HepG2 (cell line): ENCODE measurements around the gene PRR12. TPM values are rescaled to one million over a fixed set of nuclear protein-coding genes. Genes with fewer than 3 reads are reported as not detected.

ENCODE experiments used
- CHD4 ChIP-seq: fragments of 200-600 bp; sonication (generic); IDR thresholded peaks from 2 replicates; pipeline ENCODE4 v1.7.0; 2017; ENCODE audit warnings: mild to moderate bottlenecking, low read length, borderline replicate concordance
- GPN1 ChIP-seq: sonication (generic); formaldehyde crosslinking; IDR thresholded peaks from 2 replicates; pipeline ENCODE4 v1.5.1; 2020; ENCODE audit warnings: missing genetic modification reagents, borderline replicate concordance
- KMT2A ChIP-seq: sonication (generic); formaldehyde crosslinking; IDR thresholded peaks from 2 replicates; pipeline ENCODE4 v1.4.0; 2020; ENCODE audit warnings: missing genetic modification reagents
- LCORL ChIP-seq, 2 experiments: fragments of 450-650 bp in 1 of 2; sonication (generic) in 1 of 2; formaldehyde crosslinking in 1 of 2; IDR thresholded peaks; 2 replicates each; pipeline versions ENCODE4 v1.5.0 to v1.6.1; 2017 to 2020; ENCODE audit warnings: antibody characterized with exemption in 1 of 2, missing genetic modification reagents in 1 of 2
- PLRG1 ChIP-seq: fragments of 450-650 bp; conservative IDR thresholded peaks from 2 replicates; pipeline ENCODE4 v1.6.1; 2016
- PRDM4 ChIP-seq: sonication (generic); formaldehyde crosslinking; IDR thresholded peaks from 2 replicates; pipeline ENCODE4 v1.9.0; 2021; ENCODE audit warnings: missing genetic modification reagents, borderline replicate concordance
- ZNF574 ChIP-seq: sonication (generic); formaldehyde crosslinking; IDR thresholded peaks from 2 replicates; pipeline ENCODE4 v1.4.0; 2020; ENCODE audit warnings: missing genetic modification reagents
- ZNF704 ChIP-seq: sonication (generic); formaldehyde crosslinking; IDR thresholded peaks from 2 replicates; pipeline ENCODE4 v1.8.1; 2023; ENCODE audit warnings: mild to moderate bottlenecking, inconsistent platforms, moderate library complexity, missing genetic modification reagents, borderline replicate concordance
- ZNF790 ChIP-seq: sonication (generic); formaldehyde crosslinking; IDR thresholded peaks from 2 replicates; pipeline ENCODE4 v1.8.0; 2022; ENCODE audit warnings: missing genetic modification reagents, mild to moderate bottlenecking, borderline replicate concordance
- ZNF816 ChIP-seq: sonication (generic); formaldehyde crosslinking; IDR thresholded peaks from 2 replicates; pipeline ENCODE4 v1.8.0; 2022; ENCODE audit warnings: missing genetic modification reagents, mild to moderate bottlenecking, borderline replicate concordance
- polyA plus RNA-seq, 8 experiments: library from polyadenylated mRNA; depleted of rRNA in 3 of 8; stranded (reverse) in 7 of 8; unstranded in 1 of 8; fragments of >200 nt; fragmentation: Illumina TruSeq in 4 of 8; extraction: Trizol in 4 of 8; gene quantifications; 2 replicates each; pipeline versions ENCODE4 v1.2.1 to v1.2.3, GENCODE V29; 2011 to 2016; ENCODE audit warnings: low read depth in 4 of 8, missing spikeins in 1 of 8, mixed read lengths in 1 of 8; ENCODE audit not compliant: insufficient read depth in 1 of 8
- total RNA-seq, 5 experiments: library from RNA; depleted of rRNA; stranded (reverse); fragments of >200 nt; fragmentation: Illumina TruSeq; extraction: Trizol; gene quantifications; 2 replicates each; pipeline ENCODE4 v1.2.3, GENCODE V29; 2016; ENCODE audit warnings: low read depth in 1 of 5
- TF ChIP-seq, protein P1 (sequence below): fragments of 450-650 bp; IDR thresholded peaks from 2 replicates; pipeline ENCODE4 v1.6.1; 2017
- TF ChIP-seq, protein P2 (sequence below): sonication (generic); formaldehyde crosslinking; IDR thresholded peaks from 2 replicates; pipeline ENCODE4 v1.5.1; 2020; ENCODE audit warnings: missing genetic modification reagents, mild to moderate bottlenecking, borderline replicate concordance
- TF ChIP-seq, protein P3 (sequence below): sonication (generic); formaldehyde crosslinking; IDR thresholded peaks from 2 replicates; pipeline ENCODE4 v1.4.0; 2020; ENCODE audit warnings: mild to moderate bottlenecking, missing genetic modification reagents
- TF ChIP-seq, protein P4 (sequence below): IDR thresholded peaks from 2 replicates; pipeline ENCODE4 v1.6.1; 2016; ENCODE audit warnings: missing compliant biosample characterization, missing genetic modification reagents, borderline replicate concordance

Gene PRR12
- total and polyA plus RNA-seq, 2 of the 13 experiments (the other 11 are each of a cell fraction or from before 2014, with no cell fraction given): 0.62 to 1.5 TPM

DNA sequence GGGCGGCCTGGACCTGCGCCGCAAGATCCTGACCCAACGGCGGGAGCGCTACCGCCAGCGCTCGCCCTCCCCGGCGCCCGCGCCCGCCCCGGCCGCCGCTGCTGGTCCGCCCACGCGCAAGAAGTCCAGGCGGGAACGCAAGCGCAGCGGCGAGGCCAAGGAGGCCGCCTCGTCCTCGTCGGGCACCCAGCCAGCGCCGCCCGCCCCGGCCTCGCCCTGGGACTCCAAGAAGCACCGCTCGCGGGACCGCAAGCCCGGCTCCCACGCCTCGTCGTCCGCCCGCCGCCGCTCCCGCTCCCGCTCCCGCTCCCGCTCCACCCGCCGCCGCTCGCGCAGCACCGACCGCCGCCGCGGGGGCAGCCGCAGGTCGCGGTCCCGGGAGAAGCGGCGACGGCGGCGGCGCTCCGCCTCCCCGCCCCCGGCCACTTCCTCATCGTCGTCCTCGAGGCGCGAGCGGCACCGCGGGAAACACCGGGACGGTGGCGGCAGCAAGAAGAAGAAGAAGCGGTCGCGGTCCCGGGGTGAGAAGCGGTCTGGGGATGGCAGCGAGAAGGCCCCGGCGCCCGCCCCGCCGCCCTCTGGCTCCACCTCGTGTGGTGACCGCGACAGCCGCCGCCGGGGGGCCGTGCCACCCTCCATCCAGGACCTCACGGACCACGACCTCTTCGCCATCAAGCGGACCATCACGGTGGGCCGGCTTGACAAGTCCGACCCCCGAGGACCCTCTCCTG is 61.0 kb downstream of the PRR12 start (continued):
- no peak for TF ChIP-seq PRDM4 (CRISPR knock-in tag)
- no peak for TF ChIP-seq ZNF574
- TF ChIP-seq, protein P1, sequence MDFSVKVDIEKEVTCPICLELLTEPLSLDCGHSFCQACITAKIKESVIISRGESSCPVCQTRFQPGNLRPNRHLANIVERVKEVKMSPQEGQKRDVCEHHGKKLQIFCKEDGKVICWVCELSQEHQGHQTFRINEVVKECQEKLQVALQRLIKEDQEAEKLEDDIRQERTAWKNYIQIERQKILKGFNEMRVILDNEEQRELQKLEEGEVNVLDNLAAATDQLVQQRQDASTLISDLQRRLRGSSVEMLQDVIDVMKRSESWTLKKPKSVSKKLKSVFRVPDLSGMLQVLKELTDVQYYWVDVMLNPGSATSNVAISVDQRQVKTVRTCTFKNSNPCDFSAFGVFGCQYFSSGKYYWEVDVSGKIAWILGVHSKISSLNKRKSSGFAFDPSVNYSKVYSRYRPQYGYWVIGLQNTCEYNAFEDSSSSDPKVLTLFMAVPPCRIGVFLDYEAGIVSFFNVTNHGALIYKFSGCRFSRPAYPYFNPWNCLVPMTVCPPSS: no peak
- no peak for TF ChIP-seq CHD4
- TF ChIP-seq, protein P2, sequence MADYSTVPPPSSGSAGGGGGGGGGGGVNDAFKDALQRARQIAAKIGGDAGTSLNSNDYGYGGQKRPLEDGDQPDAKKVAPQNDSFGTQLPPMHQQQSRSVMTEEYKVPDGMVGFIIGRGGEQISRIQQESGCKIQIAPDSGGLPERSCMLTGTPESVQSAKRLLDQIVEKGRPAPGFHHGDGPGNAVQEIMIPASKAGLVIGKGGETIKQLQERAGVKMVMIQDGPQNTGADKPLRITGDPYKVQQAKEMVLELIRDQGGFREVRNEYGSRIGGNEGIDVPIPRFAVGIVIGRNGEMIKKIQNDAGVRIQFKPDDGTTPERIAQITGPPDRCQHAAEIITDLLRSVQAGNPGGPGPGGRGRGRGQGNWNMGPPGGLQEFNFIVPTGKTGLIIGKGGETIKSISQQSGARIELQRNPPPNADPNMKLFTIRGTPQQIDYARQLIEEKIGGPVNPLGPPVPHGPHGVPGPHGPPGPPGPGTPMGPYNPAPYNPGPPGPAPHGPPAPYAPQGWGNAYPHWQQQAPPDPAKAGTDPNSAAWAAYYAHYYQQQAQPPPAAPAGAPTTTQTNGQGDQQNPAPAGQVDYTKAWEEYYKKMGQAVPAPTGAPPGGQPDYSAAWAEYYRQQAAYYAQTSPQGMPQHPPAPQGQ (CRISPR knock-in tag): no peak
- no peak for TF ChIP-seq GPN1
- TF ChIP-seq LCORL (IDR thresholded peaks at IDR 0.05): no peak
- no peak for TF ChIP-seq LCORL (CRISPR knock-in tag; IDR thresholded peaks at IDR 0.05)
- no peak for TF ChIP-seq ZNF790
- TF ChIP-seq, protein P3, sequence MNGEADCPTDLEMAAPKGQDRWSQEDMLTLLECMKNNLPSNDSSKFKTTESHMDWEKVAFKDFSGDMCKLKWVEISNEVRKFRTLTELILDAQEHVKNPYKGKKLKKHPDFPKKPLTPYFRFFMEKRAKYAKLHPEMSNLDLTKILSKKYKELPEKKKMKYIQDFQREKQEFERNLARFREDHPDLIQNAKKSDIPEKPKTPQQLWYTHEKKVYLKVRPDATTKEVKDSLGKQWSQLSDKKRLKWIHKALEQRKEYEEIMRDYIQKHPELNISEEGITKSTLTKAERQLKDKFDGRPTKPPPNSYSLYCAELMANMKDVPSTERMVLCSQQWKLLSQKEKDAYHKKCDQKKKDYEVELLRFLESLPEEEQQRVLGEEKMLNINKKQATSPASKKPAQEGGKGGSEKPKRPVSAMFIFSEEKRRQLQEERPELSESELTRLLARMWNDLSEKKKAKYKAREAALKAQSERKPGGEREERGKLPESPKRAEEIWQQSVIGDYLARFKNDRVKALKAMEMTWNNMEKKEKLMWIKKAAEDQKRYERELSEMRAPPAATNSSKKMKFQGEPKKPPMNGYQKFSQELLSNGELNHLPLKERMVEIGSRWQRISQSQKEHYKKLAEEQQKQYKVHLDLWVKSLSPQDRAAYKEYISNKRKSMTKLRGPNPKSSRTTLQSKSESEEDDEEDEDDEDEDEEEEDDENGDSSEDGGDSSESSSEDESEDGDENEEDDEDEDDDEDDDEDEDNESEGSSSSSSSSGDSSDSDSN (CRISPR knock-in tag): no peak
- no peak for TF ChIP-seq ZNF704 (CRISPR knock-in tag)
- no peak for TF ChIP-seq PLRG1
- TF ChIP-seq ZNF816 (CRISPR knock-in tag): no peak
- TF ChIP-seq KMT2A: no peak
- TF ChIP-seq, protein P4, sequence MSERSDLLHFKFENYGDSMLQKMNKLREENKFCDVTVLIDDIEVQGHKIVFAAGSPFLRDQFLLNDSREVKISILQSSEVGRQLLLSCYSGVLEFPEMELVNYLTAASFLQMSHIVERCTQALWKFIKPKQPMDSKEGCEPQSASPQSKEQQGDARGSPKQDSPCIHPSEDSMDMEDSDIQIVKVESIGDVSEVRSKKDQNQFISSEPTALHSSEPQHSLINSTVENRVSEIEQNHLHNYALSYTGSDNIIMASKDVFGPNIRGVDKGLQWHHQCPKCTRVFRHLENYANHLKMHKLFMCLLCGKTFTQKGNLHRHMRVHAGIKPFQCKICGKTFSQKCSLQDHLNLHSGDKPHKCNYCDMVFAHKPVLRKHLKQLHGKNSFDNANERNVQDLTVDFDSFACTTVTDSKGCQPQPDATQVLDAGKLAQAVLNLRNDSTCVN: no peak
